Measurements from ENCODE around the gene DENND1A. TPM values are rescaled to one million over a fixed set of nuclear protein-coding genes. Genes with fewer than 3 reads are reported as not detected.

Gene DENND1A
- total and polyA plus RNA-seq, 8 donors = 4.4 to 109 (median 21.4) TPM

- intact Hi-C loops (cut with DNase I; ENCODE audit: low total_unique reads) = no loop called here
- no peak for TF ChIP-seq EP300 (IDR thresholded peaks at IDR 0.05)
- TF ChIP-seq POLR2AphosphoS5 (IDR thresholded peaks at IDR 0.05) = no peak
- TF ChIP-seq CTCF (IDR thresholded peaks at IDR 0.05) = no peak
- TF ChIP-seq POLR2A (IDR thresholded peaks at IDR 0.05) = no peak
Measured at GRCh38 chr9:123834218-123834888, 95.6 kb downstream of the DENND1A start.

GRCh38 chr9:123832858-123833650 lies 96.9 kb downstream of the DENND1A start:
- 77 to 92% (median 88%) methylated on average over 8 of the region's 8 CpGs for WGBS, 5 donors
- Histone ChIP-seq H3K4me1 (peaks cover 0 to 20% (median 6%) of the 10 kb centered on the region in 4 donors), H3K27me3 (no peaks in the 10 kb centered on the region), H3K9me3 (peaks cover 0 to 18% (median 10%) of the 10 kb centered on the region in 4 donors), H3K4me3 (no peak overlapping the region), H3K27ac (no peak overlapping the region), H3K36me3 (no peaks in the 10 kb centered on the region)
- intact Hi-C loops (cut with DNase I; ENCODE audit: low total_unique reads) = no loop called here
- no peak for DNase-seq
- TF ChIP-seq POLR2A (IDR thresholded peaks at IDR 0.05) (no peak), POLR2AphosphoS5 (IDR thresholded peaks at IDR 0.05) (no peak), EP300 (IDR thresholded peaks at IDR 0.05) (no peak), CTCF (IDR thresholded peaks at IDR 0.05) (no peak)

More at GRCh38 chr9:123834218-123834888, 95.6 kb downstream of the DENND1A start:
- 63 to 79% (median 72%) methylated on average over 7 of the region's 7 CpGs for WGBS, 5 donors
- H3K27ac ChIP-seq = no peak overlapping the region
- H3K9me3 ChIP-seq = peaks cover 0 to 5% (median 0%) of the 10 kb centered on the region in 4 donors
- H3K27me3 ChIP-seq = no peaks in the 10 kb centered on the region
- no peak overlapping the region for H3K4me3 ChIP-seq
- peak in 1 of 2 donors; percentile 18 for DNase-seq
- no peaks in the 10 kb centered on the region for H3K36me3 ChIP-seq
- peaks cover 0 to 20% (median 6%) of the 10 kb centered on the region in 4 donors for H3K4me1 ChIP-seq

GRCh38 chr9:123832176-123832575 lies 97.8 kb downstream of the DENND1A start:
- H3K9me3 ChIP-seq = peaks cover 0 to 27% (median 14%) of the 10 kb centered on the region in 4 donors
- intact Hi-C loops (cut with DNase I; ENCODE audit: low total_unique reads) = no loop called here
- H3K4me1 ChIP-seq = peaks cover 0 to 20% (median 6%) of the 10 kb centered on the region in 4 donors
- no peaks in the 10 kb centered on the region for H3K27me3 ChIP-seq
- no peak overlapping the region for H3K27ac ChIP-seq
- no peak for DNase-seq
- no peak for TF ChIP-seq POLR2AphosphoS5 (IDR thresholded peaks at IDR 0.05)
- no peak overlapping the region for H3K4me3 ChIP-seq
- no peaks in the 10 kb centered on the region for H3K36me3 ChIP-seq

- no peak for DNase-seq
- intact Hi-C loops (cut with DNase I; ENCODE audit: low total_unique reads) = no loop called here
- Histone ChIP-seq H3K9me3 (peaks cover 0 to 28% (median 14%) of the 10 kb centered on the region in 4 donors), H3K27ac (no peak overlapping the region), H3K36me3 (no peaks in the 10 kb centered on the region), H3K4me3 (no peak overlapping the region), H3K4me1 (peaks cover 0 to 2% (median 0%) of the 10 kb centered on the region in 4 donors), H3K27me3 (no peaks in the 10 kb centered on the region)
- TF ChIP-seq CTCF (IDR thresholded peaks at IDR 0.05) = no peak
- no peak for TF ChIP-seq POLR2AphosphoS5 (IDR thresholded peaks at IDR 0.05)
- no peak for TF ChIP-seq POLR2A (IDR thresholded peaks at IDR 0.05)
- TF ChIP-seq EP300 (IDR thresholded peaks at IDR 0.05) = no peak
Measured at GRCh38 chr9:123828449-123828848, 101.5 kb downstream of the DENND1A start.
